RWPE2 (cell line): ENCODE measurements around the gene WDR72.
"Not testable (repeated sequence)": the region's sequence is repeated elsewhere in the genome, so short reads cannot be mapped to it uniquely, and the experiment has no call there.

Source experiments
- ATAC-seq: fragments of 200-7000 bp; cut with Tn5 transposase; 3 replicates; pipeline ENCODE4 v1.9.1; 2021; ENCODE audit warnings: low read depth
- DNase-seq: peaks from one replicate; pipeline ENCODE4 v3.0.0-alpha.2; 2020; ENCODE audit warnings: low spot score
- H3K27ac ChIP-seq: fragments of 450-650 bp; 2 replicates; pipeline ENCODE4 v1.5.1; 2017; ENCODE audit warnings: mild to moderate bottlenecking; ENCODE audit not compliant: poor library complexity, severe bottlenecking
- H3K27me3 ChIP-seq: fragments of 250-450 bp; sonication (Bioruptor Pico); 2 replicates; pipeline ENCODE4 v1.5.1; 2021; ENCODE audit warnings: mild to moderate bottlenecking, moderate library complexity; ENCODE audit not compliant: insufficient read depth, poor library complexity, severe bottlenecking
- H3K36me3 ChIP-seq: fragments of 250-450 bp; sonication (Bioruptor Pico); 2 replicates; pipeline ENCODE4 v1.5.1; 2020; ENCODE audit warnings: low read depth, mild to moderate bottlenecking, moderate library complexity
- H3K4me1 ChIP-seq: fragments of 250-450 bp; sonication (Bioruptor Pico); 2 replicates; pipeline ENCODE4 v1.5.1; 2021; ENCODE audit warnings: mild to moderate bottlenecking, moderate library complexity; ENCODE audit not compliant: insufficient read depth, poor library complexity, severe bottlenecking
- H3K4me3 ChIP-seq: fragments of 250-450 bp; sonication (Bioruptor Pico); 2 replicates; pipeline ENCODE4 v1.5.1; 2021; ENCODE audit warnings: mild to moderate bottlenecking, moderate library complexity; ENCODE audit not compliant: severe bottlenecking
- H3K9me3 ChIP-seq: fragments of 250-450 bp; sonication (Bioruptor Pico); 2 replicates; pipeline ENCODE4 v1.5.1; 2021; ENCODE audit warnings: mild to moderate bottlenecking, moderate library complexity; ENCODE audit not compliant: severe bottlenecking
- TF ChIP-seq, protein P1 (sequence below): fragments of 450-650 bp; IDR thresholded peaks from one replicate; pipeline ENCODE4 v1.5.1; 2017; ENCODE audit warnings: mild to moderate bottlenecking, moderate library complexity; ENCODE audit not compliant: poor library complexity, severe bottlenecking

The WDR72 gene

DNA sequence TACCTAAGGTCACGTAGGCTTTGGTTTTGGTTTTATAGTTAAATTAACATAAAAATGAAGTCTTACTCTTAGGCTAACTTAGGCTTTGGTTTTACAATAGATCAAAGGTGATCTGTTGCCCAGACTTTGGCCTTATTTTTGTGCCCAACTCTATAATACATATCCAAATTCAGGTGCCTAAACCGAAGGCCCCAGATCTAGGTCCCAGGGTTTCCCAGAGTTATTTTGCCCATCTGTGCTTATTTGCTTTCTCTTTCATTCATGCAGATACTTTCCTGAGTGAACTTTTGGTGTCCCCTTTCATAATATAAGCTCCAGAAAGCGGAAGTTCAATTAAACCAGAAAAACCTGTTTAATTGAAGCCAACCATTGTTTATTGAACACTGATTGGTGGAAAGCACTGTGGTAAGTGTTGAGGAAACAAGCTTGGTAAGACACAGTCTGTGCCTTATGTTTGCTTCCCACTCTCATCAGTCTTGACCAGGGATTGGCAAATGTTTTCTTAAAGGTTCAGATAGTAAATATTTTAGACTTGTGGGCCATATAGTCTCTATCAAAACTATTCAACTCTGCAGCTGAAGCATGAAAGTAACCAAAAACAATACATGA is 209.7 kb downstream of the WDR72 start:
- no peak overlapping the region for H3K27ac ChIP-seq
- H3K4me1 ChIP-seq = no peaks in the 10 kb centered on the region
- ATAC-seq (no peak), DNase-seq (no peak)
- H3K9me3 ChIP-seq = no peaks in the 10 kb centered on the region
- no peak overlapping the region for H3K4me3 ChIP-seq
- H3K27me3 ChIP-seq = no peaks in the 10 kb centered on the region
- TF ChIP-seq, protein P1, sequence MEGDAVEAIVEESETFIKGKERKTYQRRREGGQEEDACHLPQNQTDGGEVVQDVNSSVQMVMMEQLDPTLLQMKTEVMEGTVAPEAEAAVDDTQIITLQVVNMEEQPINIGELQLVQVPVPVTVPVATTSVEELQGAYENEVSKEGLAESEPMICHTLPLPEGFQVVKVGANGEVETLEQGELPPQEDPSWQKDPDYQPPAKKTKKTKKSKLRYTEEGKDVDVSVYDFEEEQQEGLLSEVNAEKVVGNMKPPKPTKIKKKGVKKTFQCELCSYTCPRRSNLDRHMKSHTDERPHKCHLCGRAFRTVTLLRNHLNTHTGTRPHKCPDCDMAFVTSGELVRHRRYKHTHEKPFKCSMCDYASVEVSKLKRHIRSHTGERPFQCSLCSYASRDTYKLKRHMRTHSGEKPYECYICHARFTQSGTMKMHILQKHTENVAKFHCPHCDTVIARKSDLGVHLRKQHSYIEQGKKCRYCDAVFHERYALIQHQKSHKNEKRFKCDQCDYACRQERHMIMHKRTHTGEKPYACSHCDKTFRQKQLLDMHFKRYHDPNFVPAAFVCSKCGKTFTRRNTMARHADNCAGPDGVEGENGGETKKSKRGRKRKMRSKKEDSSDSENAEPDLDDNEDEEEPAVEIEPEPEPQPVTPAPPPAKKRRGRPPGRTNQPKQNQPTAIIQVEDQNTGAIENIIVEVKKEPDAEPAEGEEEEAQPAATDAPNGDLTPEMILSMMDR = no peak
- H3K36me3 ChIP-seq = no peaks in the 10 kb centered on the region

DNA sequence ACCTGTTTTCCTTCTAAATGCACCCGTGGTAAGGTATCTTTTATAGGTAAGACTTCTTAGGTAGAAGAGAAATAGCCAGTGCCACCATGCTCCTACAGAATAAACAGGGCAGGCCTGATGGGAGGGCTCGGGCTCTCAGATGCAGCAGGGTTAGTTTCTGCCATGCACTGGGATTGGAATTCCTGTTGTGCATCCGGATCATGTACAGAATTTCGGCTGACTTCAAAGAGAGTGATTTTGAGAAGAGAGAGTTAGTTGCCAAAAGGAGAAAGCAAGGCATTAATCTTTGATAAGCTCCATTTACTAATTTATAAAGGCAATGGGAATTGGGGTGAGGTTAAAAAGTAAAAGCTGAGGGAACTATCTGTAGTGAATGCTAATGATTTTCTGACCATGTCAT is 211.2 kb downstream of the WDR72 start:
- DNase-seq (no peak), ATAC-seq (peak; percentile 45; the same call in 1 of the 3 replicates)
- Histone ChIP-seq H3K9me3 (no peaks in the 10 kb centered on the region), H3K4me3 (no peak overlapping the region), H3K36me3 (no peaks in the 10 kb centered on the region), H3K27me3 (no peaks in the 10 kb centered on the region), H3K4me1 (no peaks in the 10 kb centered on the region), H3K27ac (no peak overlapping the region)
- TF ChIP-seq, protein P1 = no peak

DNA sequence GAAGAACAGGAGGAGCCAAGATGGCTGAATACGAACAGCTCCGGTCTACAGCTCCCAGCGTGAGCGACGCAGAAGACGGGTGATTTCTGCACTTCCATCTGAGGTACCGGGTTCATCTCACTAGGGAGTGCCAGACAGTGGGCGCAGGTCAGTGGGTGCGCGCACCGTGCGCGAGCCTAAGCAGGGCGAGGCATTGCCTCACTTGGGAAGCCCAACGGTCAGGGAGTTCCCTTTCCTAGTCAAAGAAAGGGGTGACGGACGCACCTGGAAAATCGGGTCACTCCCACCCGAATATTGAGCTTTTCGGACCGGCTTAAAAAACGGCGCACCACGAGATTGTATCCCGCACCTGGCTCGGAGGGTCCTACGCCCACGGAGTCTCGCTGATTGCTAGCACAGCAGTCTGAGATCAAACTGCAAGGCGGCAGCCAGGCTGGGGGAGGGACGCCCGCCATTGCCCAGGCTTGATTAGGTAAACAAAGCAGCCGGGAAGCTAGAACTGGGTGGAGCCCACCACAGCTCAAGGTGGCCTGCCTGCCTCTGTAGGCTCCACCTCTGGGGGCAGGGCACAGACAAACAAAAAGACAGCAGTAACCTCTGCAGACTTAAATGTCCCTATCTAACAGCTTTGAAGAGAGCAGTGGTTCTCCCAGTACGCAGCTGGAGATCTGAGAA is 218.7 kb downstream of the WDR72 start:
- H3K27me3 ChIP-seq = peaks cover 11% of the 10 kb centered on the region
- not testable (repeated sequence) for H3K36me3 ChIP-seq, H3K9me3 ChIP-seq, ATAC-seq, H3K4me1 ChIP-seq, H3K27ac ChIP-seq, DNase-seq, H3K4me3 ChIP-seq

DNA sequence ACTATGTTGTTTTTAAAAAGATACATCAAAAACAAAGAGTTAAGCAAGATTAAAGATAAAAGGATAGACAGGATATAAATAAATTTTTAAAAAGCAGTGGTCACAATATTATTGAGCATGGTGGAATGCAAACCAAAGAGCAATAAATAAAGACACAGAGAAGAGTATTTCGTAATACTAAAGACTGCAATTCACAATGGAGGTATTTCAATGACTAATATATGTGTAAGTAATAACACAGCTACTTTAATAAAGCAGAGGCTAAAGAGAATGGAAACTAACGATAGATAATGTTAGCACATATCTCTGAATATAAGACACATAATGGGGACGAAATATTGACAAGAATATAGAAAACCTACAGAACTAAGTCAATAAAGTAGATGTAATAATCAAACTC is 219.6 kb downstream of the WDR72 start:
- no peak overlapping the region for H3K4me3 ChIP-seq
- H3K9me3 ChIP-seq = no peaks in the 10 kb centered on the region
- no peak overlapping the region for H3K27ac ChIP-seq
- TF ChIP-seq, protein P1 = no peak
- DNase-seq = no peak
- no peaks in the 10 kb centered on the region for H3K36me3 ChIP-seq
- ATAC-seq = no peak
- H3K4me1 ChIP-seq = no peaks in the 10 kb centered on the region
- H3K27me3 ChIP-seq = peaks cover 11% of the 10 kb centered on the region

DNA sequence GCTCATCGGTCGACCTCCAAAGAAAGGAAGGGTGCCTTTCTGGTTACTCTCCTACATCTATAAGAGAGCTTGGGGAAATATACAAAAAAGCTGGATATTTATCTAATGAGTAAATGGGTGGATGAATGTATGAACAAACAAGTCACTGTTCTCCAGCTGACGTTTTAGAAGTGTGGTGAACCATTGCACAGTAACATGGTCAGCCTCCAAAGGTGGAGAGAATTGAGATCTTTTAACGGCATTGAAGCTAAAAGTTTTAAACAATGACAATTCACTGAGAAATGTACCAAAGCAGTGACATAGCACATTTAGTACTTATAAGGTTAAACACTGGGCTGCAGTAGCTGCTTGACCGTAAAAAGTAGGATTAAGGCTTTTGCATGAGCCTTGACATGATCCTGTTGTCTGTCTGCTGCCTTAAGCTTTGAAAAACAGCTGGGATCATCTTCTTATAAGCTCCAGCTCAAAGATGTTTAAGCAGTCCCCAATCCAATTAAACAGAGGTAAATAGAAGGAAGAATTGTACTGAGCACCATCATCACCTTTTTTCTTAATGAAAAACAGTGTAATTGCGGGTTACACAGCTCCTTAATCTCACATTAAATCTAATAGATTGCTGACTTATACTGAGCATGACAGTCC is 222.9 kb downstream of the WDR72 start:
- DNase-seq (no peak), ATAC-seq (no peak)
- H3K36me3 ChIP-seq = no peaks in the 10 kb centered on the region
- no peak overlapping the region for H3K4me3 ChIP-seq
- TF ChIP-seq, protein P1 = no peak
- H3K27me3 ChIP-seq = peaks cover 11% of the 10 kb centered on the region
- H3K9me3 ChIP-seq = no peaks in the 10 kb centered on the region
- no peak overlapping the region for H3K27ac ChIP-seq
- no peaks in the 10 kb centered on the region for H3K4me1 ChIP-seq
